SU-DHL-6 (cell line): ENCODE data around the gene SLC17A7.

Experiments used
- H2AFZ ChIP-seq: fragments of 200-600 bp; sonication (generic); 2 replicates; pipeline ENCODE4 v1.6.1; 2014; ENCODE audit warnings: low read depth, mild to moderate bottlenecking, moderate library complexity, mixed read lengths, antibody characterized with exemption, low read length; ENCODE audit not compliant: severe bottlenecking
- H3F3A ChIP-seq: fragments of 200-600 bp; shearing (Covaris generic); 2 replicates; pipeline ENCODE4 v1.6.0; 2016; ENCODE audit warnings: antibody characterized with exemption, mild to moderate bottlenecking; ENCODE audit not compliant: insufficient read depth
- H3K27ac ChIP-seq: fragments of 200-600 bp; sonication (generic); 2 replicates; pipeline ENCODE4 v1.5.1; 2016; ENCODE audit warnings: low read depth, mild to moderate bottlenecking, low read length, moderate library complexity, mixed read lengths
- H3K27me3 ChIP-seq: fragments of 200-600 bp; sonication (generic), shearing (Covaris generic); 2 replicates; pipeline ENCODE4 v1.6.0; 2014; ENCODE audit warnings: mild to moderate bottlenecking, low read length
- H3K36me3 ChIP-seq: fragments of 200-600 bp; sonication (generic); 2 replicates; pipeline ENCODE4 v1.6.1; 2014; ENCODE audit warnings: mild to moderate bottlenecking, low read length, mixed read lengths
- H3K4me2 ChIP-seq: fragments of 300-600, 200-600 bp; shearing (Covaris generic), sonication (generic); 2 replicates; pipeline ENCODE4 v1.6.0; 2014; ENCODE audit warnings: low read length, low read depth, mild to moderate bottlenecking; ENCODE audit not compliant: poor library complexity, severe bottlenecking
- H3K4me3 ChIP-seq: fragments of 200-600 bp; sonication (generic); 2 replicates; pipeline ENCODE4 v1.5.1; 2014; ENCODE audit warnings: antibody characterized with exemption, low read length, mild to moderate bottlenecking, mixed read lengths; ENCODE audit not compliant: insufficient read depth, poor library complexity, severe bottlenecking
- H3K79me2 ChIP-seq: fragments of 200-600 bp; sonication (generic); 2 replicates; pipeline ENCODE4 v1.6.1; 2014; ENCODE audit warnings: mild to moderate bottlenecking, low read length, moderate library complexity; ENCODE audit not compliant: insufficient read depth
- H3K9ac ChIP-seq: fragments of 200-600 bp; sonication (generic); 2 replicates; pipeline ENCODE4 v1.7.0; 2014; ENCODE audit warnings: mild to moderate bottlenecking, low read length
- H3K9me2 ChIP-seq: fragments of 200-600 bp; sonication (generic); replicated peaks from 2 replicates; pipeline ENCODE4 v1.6.1; 2014; ENCODE audit warnings: low read length; ENCODE audit not compliant: insufficient read depth
- H3K9me3 ChIP-seq: fragments of 200-600 bp; sonication (generic); 2 replicates; pipeline ENCODE4 v1.6.1; 2014; ENCODE audit warnings: low read length, mixed read lengths; ENCODE audit not compliant: insufficient read depth
- H4K20me1 ChIP-seq: fragments of 200-600 bp; sonication (generic); 2 replicates; pipeline ENCODE4 v1.6.1; 2014; ENCODE audit warnings: low read depth, mild to moderate bottlenecking, antibody characterized with exemption, low read length, moderate library complexity, mixed read lengths
- CTCF ChIP-seq: fragments of 200-600 bp; sonication (generic); IDR thresholded peaks from one replicate; pipeline ENCODE4 v1.5.1; 2017; ENCODE audit warnings: antibody characterized with exemption, mild to moderate bottlenecking, low read length, moderate library complexity; ENCODE audit not compliant: insufficient read depth, poor library complexity, severe bottlenecking
- EZH2phosphoT487 ChIP-seq: fragments of 200-600 bp; sonication (generic), shearing (Covaris generic); conservative IDR thresholded peaks from 2 replicates; pipeline ENCODE4 v1.6.1; 2018; ENCODE audit warnings: mild to moderate bottlenecking, antibody characterized with exemption, low read length, moderate library complexity, mixed read lengths

Gene SLC17A7

GRCh38 chr19:49435670-49436069, 5.7 kb downstream of the SLC17A7 start:
- no peaks in the 10 kb centered on the region for H3K27me3 ChIP-seq
- no peaks in the 10 kb centered on the region for H3K36me3 ChIP-seq
- H3K4me2 ChIP-seq, result no peak overlapping the region

GRCh38 chr19:49434907-49435583, 6.3 kb downstream of the SLC17A7 start:
- no peaks in the 10 kb centered on the region for H3K27me3 ChIP-seq
- no peak overlapping the region for H3K4me2 ChIP-seq
- no peaks in the 10 kb centered on the region for H3F3A ChIP-seq
- no peak overlapping the region for H2AFZ ChIP-seq
- H3K4me3 ChIP-seq, result no peak overlapping the region
- no peak overlapping the region for H3K9ac ChIP-seq
- H3K79me2 ChIP-seq, result no peaks in the 10 kb centered on the region
- H3K27ac ChIP-seq, result no peak overlapping the region
- H4K20me1 ChIP-seq, result no peaks in the 10 kb centered on the region
- H3K9me3 ChIP-seq, result no peaks in the 10 kb centered on the region
- H3K9me2 ChIP-seq, result no peaks in the 10 kb centered on the region
- no peaks in the 10 kb centered on the region for H3K36me3 ChIP-seq
- TF ChIP-seq EZH2phosphoT487 (no peak), CTCF (no peak)

More at GRCh38 chr19:49435670-49436069, 5.7 kb downstream of the SLC17A7 start:
- Histone ChIP-seq H4K20me1 (no peaks in the 10 kb centered on the region), H3K9me3 (no peaks in the 10 kb centered on the region), H3K27ac (no peak overlapping the region), H3K4me3 (no peak overlapping the region), H3K79me2 (no peaks in the 10 kb centered on the region), H2AFZ (no peak overlapping the region), H3K9ac (no peak overlapping the region), H3F3A (no peaks in the 10 kb centered on the region), H3K9me2 (no peaks in the 10 kb centered on the region)
- no peak for TF ChIP-seq CTCF
- TF ChIP-seq EZH2phosphoT487, result no peak

GRCh38 chr19:49433240-49433901, 8.0 kb downstream of the SLC17A7 start:
- Histone ChIP-seq H3K4me3 (no peak overlapping the region), H3K27me3 (no peaks in the 10 kb centered on the region)
- TF ChIP-seq CTCF (no peak), EZH2phosphoT487 (no peak)

More at GRCh38 chr19:49433240-49433901, 8.0 kb downstream of the SLC17A7 start:
- Histone ChIP-seq H4K20me1 (no peaks in the 10 kb centered on the region), H3K9me3 (no peaks in the 10 kb centered on the region), H3K9me2 (no peaks in the 10 kb centered on the region), H3K36me3 (no peaks in the 10 kb centered on the region), H2AFZ (no peak overlapping the region), H3K4me2 (no peak overlapping the region), H3F3A (no peaks in the 10 kb centered on the region), H3K79me2 (no peaks in the 10 kb centered on the region), H3K27ac (no peak overlapping the region), H3K9ac (no peak overlapping the region)
